ENCODE measurements around the gene EDAR. TPM values are rescaled to one million over a fixed set of nuclear protein-coding genes. Genes with fewer than 3 reads are reported as not detected.

EDAR gene
- polyA plus RNA-seq, 1 of the 3 experiments (the other 2 are of a cell fraction) = not detected

GRCh38 chr2:108884619-108885018 lies 104.4 kb downstream of the EDAR start:
- Histone ChIP-seq H3K4me1 (ENCODE audit: control insufficient read depth in 1 of 2, insufficient read depth in 2 of 2, low read depth in 1 of 2, low read length in 1 of 2) (no peaks in the 10 kb centered on the region), H3K36me3 (replicated peaks in 1 of 2; ENCODE audit: control insufficient read depth in 1 of 2, insufficient read depth in 2 of 2, low read length in 1 of 2) (peaks cover 0 to 3% of the 10 kb centered on the region in 2 experiments), H3K9me3 (peaks cover 13% of the 10 kb centered on the region), H3K9ac (no peak overlapping the region), H3K27me3 (ENCODE audit: insufficient read depth) (no peaks in the 10 kb centered on the region), H4K20me1 (ENCODE audit: insufficient read depth) (no peaks in the 10 kb centered on the region), H3K9me2 (no peaks in the 10 kb centered on the region), H3K4me2 (no peak overlapping the region), H2AFZ (ENCODE audit: low read depth) (no peak overlapping the region), H3F3A (replicated peaks; ENCODE audit: insufficient read depth) (no peaks in the 10 kb centered on the region), H3K79me2 (ENCODE audit: insufficient read depth) (no peaks in the 10 kb centered on the region), H3K27ac (ENCODE audit: low read depth in 2 of 2, low read length in 1 of 2) (no peak overlapping the region), H3K4me3 (ENCODE audit: low read depth in 2 of 2, low read length in 1 of 2) (no peak overlapping the region)
- ChIA-PET POLR2A (no interaction called here), CTCF (interaction anchor here (1.6 kb wide), 1 partner anchor 10 kb away, joined by 4 read pairs; no protein-coding TSS in a partner anchor)
- TF ChIP-seq ZBTB33 (IDR thresholded peaks at IDR 0.05; ENCODE audit: borderline replicate concordance, low read depth) = no peak
- no peak for TF ChIP-seq POLR2AphosphoS5 (IDR thresholded peaks at IDR 0.05; ENCODE audit: low read depth, low read length)
- TF ChIP-seq PBX3 (IDR thresholded peaks at IDR 0.05) = no peak
- no peak for TF ChIP-seq FOSL2 (IDR thresholded peaks at IDR 0.05; ENCODE audit: borderline replicate concordance, low read depth)
- no peak for TF ChIP-seq MAX (IDR thresholded peaks at IDR 0.05; ENCODE audit: low read depth)
- TF ChIP-seq JUND (IDR thresholded peaks at IDR 0.05) = no peak
- TF ChIP-seq SMC3 (IDR thresholded peaks at IDR 0.05; ENCODE audit: low read depth, low read length) = no peak
- TF ChIP-seq YY1 (IDR thresholded peaks at IDR 0.05; ENCODE audit: low read depth) = no peak
- TF ChIP-seq TAF1 (IDR thresholded peaks at IDR 0.05; ENCODE audit: borderline replicate concordance, low read depth, low read length) = no peak
- no peak for TF ChIP-seq CHD2 (IDR thresholded peaks at IDR 0.05; ENCODE audit: low read length, partially characterized antibody)
- 84% methylated on average over 6 of the region's 6 CpGs for WGBS (ENCODE audit: low lambda C conversion rate)
- no peak for DNase-seq

GRCh38 chr2:108878276-108878675 lies 110.7 kb downstream of the EDAR start:
- ChIA-PET POLR2A (no interaction called here), CTCF (no interaction called here)
- no peaks in the 10 kb centered on the region for H3F3A ChIP-seq (replicated peaks; ENCODE audit: insufficient read depth)
- TF ChIP-seq CHD2 (IDR thresholded peaks at IDR 0.05; ENCODE audit: low read length, partially characterized antibody) = no peak
- no peak for TF ChIP-seq TAF1 (IDR thresholded peaks at IDR 0.05; ENCODE audit: borderline replicate concordance, low read depth, low read length)
- no peak for TF ChIP-seq SMC3 (IDR thresholded peaks at IDR 0.05; ENCODE audit: low read depth, low read length)
- no peak for TF ChIP-seq NRF1 (IDR thresholded peaks at IDR 0.05; ENCODE audit: low read depth, low read length)
- no peak for TF ChIP-seq TCF12 (IDR thresholded peaks at IDR 0.05)
- TF ChIP-seq MAX (IDR thresholded peaks at IDR 0.05; ENCODE audit: low read depth) = no peak
- no peak for TF ChIP-seq RAD21 (IDR thresholded peaks at IDR 0.05; ENCODE audit: low read length)
- TF ChIP-seq EZH2phosphoT487 (IDR thresholded peaks at IDR 0.05; ENCODE audit: borderline replicate concordance, low read depth) = no peak
- H3K79me2 ChIP-seq (ENCODE audit: insufficient read depth) = no peaks in the 10 kb centered on the region
- H3K4me1 ChIP-seq (ENCODE audit: control insufficient read depth in 1 of 2, insufficient read depth in 2 of 2, low read depth in 1 of 2, low read length in 1 of 2) = no peaks in the 10 kb centered on the region
- H3K36me3 ChIP-seq (replicated peaks in 1 of 2; ENCODE audit: control insufficient read depth in 1 of 2, insufficient read depth in 2 of 2, low read length in 1 of 2) = peaks cover 0 to 7% of the 10 kb centered on the region in 2 experiments
- no peak overlapping the region for H2AFZ ChIP-seq (ENCODE audit: low read depth)
- WGBS (ENCODE audit: low lambda C conversion rate) = 45% methylated on average over 2 of the region's 2 CpGs
- 0 out of 2 replicates have a peak, but pooled peaks cover 4% of the 10 kb centered on the region for H3K9me3 ChIP-seq
- no peaks in the 10 kb centered on the region for H3K9me2 ChIP-seq
- H3K27me3 ChIP-seq (ENCODE audit: insufficient read depth) = no peaks in the 10 kb centered on the region
- no peak overlapping the region for H3K4me2 ChIP-seq
- H4K20me1 ChIP-seq (ENCODE audit: insufficient read depth) = no peaks in the 10 kb centered on the region
- DNase-seq = no peak
- no peak overlapping the region for H3K4me3 ChIP-seq (ENCODE audit: low read depth in 2 of 2, low read length in 1 of 2)
- H3K9ac ChIP-seq = no peak overlapping the region
- H3K27ac ChIP-seq (ENCODE audit: low read depth in 2 of 2, low read length in 1 of 2) = no peak overlapping the region
